Calu3 (cell line): ENCODE measurements around the gene EFCAB11. TPM values are rescaled to one million over a fixed set of nuclear protein-coding genes. Genes with fewer than 3 reads are reported as not detected.

ENCODE experiments used
- BruUV-seq: library from RNA; stranded (reverse); fragments of 400-500 nt; replicated peaks from 2 replicates; lab custom pipeline; 2021; lab: Mats Ljungman, UMichigan
- CTCF ChIA-PET: fragments of 300-600 bp; sonication (Branson Sonifier 250); formaldehyde crosslinking; loops from one replicate; lab custom pipeline; 2022; ENCODE audit warnings: antibody characterized with exemption; lab: Charles Lee
- DNase-seq: peaks from one replicate; pipeline ENCODE4 v3.0.0; 2022
- H3K27ac Mint-ChIP-seq: one replicate; pipeline ENCODE4 v1.8.0; 2022; ENCODE audit warnings: mixed read lengths; ENCODE audit not compliant: unreplicated experiment
- H3K27me3 Mint-ChIP-seq: one replicate; pipeline ENCODE4 v1.8.0; 2022; ENCODE audit warnings: mixed read lengths; ENCODE audit not compliant: unreplicated experiment
- H3K36me3 Mint-ChIP-seq: one replicate; pipeline ENCODE4 v1.8.0; 2022; ENCODE audit warnings: mild to moderate bottlenecking, moderate library complexity, mixed read lengths; ENCODE audit not compliant: insufficient read depth, unreplicated experiment
- H3K4me1 Mint-ChIP-seq: one replicate; pipeline ENCODE4 v1.8.0; 2022; ENCODE audit warnings: mild to moderate bottlenecking, low read depth, mixed read lengths; ENCODE audit not compliant: unreplicated experiment
- H3K4me3 Mint-ChIP-seq: one replicate; pipeline ENCODE4 v1.8.0; 2022; ENCODE audit warnings: mild to moderate bottlenecking, low read depth, moderate library complexity, mixed read lengths; ENCODE audit not compliant: unreplicated experiment
- H3K9me3 Mint-ChIP-seq: one replicate; pipeline ENCODE4 v1.8.0; 2022; ENCODE audit warnings: low read depth, mixed read lengths; ENCODE audit not compliant: unreplicated experiment
- intact Hi-C: fragments of 100-400 bp; cut with micrococcal nuclease; formaldehyde crosslinking; loops from one replicate; pipeline ENCODE4 v1.10.0; 2022; ENCODE audit not compliant: unreplicated experiment
- total RNA-seq: library from RNA; stranded (reverse); gene quantifications from 2 replicates; pipeline ENCODE4 v1.2.3, GENCODE V29; 2022
- TF ChIP-seq, protein P1 (sequence below): fragments of 200-600 bp; IDR thresholded peaks from one replicate; pipeline ENCODE4 v1.8.0; 2022; ENCODE audit warnings: antibody characterized with exemption; ENCODE audit not compliant: unreplicated experiment

EFCAB11 gene
- total RNA-seq, 1 experiment from 2014 or later = 29.4 TPM

DNA sequence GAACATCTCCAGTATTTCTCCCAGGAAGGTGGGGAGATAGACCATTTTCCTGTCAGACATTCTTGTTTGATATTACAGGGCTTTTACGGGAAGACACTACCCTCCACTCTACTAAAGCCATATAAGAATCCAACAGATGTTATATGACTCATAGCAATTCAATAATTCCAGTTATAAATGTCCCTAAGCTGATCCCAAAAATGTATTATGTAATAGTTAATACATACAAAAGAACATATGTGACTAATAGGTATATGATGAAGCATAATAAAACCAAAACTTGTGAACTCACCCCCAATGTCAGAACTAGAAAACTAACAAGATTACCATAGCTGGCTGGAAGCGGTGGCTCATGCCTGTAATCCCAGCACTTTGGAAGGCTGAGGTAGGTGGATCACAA is 84.2 kb downstream of the EFCAB11 start:
- no TSS peak for BruUV-seq
- H3K27me3 Mint-ChIP-seq = no peaks in the 10 kb centered on the region
- H3K9me3 Mint-ChIP-seq = peaks cover 2% of the 10 kb centered on the region
- intact Hi-C loops = no loop called here
- CTCF ChIA-PET = interaction anchor here (0.5 kb wide), 1 partner anchor 896 kb away, joined by 3 read pairs; no protein-coding TSS in a partner anchor
- H3K27ac Mint-ChIP-seq = no peak overlapping the region
- TF ChIP-seq, protein P1, sequence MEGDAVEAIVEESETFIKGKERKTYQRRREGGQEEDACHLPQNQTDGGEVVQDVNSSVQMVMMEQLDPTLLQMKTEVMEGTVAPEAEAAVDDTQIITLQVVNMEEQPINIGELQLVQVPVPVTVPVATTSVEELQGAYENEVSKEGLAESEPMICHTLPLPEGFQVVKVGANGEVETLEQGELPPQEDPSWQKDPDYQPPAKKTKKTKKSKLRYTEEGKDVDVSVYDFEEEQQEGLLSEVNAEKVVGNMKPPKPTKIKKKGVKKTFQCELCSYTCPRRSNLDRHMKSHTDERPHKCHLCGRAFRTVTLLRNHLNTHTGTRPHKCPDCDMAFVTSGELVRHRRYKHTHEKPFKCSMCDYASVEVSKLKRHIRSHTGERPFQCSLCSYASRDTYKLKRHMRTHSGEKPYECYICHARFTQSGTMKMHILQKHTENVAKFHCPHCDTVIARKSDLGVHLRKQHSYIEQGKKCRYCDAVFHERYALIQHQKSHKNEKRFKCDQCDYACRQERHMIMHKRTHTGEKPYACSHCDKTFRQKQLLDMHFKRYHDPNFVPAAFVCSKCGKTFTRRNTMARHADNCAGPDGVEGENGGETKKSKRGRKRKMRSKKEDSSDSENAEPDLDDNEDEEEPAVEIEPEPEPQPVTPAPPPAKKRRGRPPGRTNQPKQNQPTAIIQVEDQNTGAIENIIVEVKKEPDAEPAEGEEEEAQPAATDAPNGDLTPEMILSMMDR = no peak
- no peaks in the 10 kb centered on the region for H3K36me3 Mint-ChIP-seq
- no peak for DNase-seq
- no peaks in the 10 kb centered on the region for H3K4me1 Mint-ChIP-seq
- no peak overlapping the region for H3K4me3 Mint-ChIP-seq

DNA sequence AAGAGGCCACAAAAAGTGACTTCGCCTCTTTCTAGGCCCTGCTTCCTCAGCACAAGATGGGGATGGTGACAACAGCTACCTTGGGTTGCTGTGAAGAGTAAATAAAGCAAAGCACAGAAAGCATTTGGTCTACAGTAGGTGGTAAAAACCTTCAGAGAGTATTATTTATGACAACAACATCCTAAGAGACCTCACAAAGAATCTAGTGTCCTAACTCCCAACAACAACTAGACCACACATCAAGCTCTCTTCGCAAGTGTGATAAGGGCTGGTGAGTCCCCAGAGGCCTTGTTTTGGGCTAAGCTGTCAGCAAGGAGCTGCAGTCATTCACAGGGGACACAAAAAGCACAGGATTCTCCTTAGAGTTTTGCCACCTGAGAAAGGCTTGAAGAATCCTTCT is 84.9 kb downstream of the EFCAB11 start:
- H3K36me3 Mint-ChIP-seq = no peaks in the 10 kb centered on the region
- H3K27me3 Mint-ChIP-seq = no peaks in the 10 kb centered on the region
- DNase-seq = no peak
- intact Hi-C loops = no loop called here
- BruUV-seq = no TSS peak
- H3K27ac Mint-ChIP-seq = no peak overlapping the region
- TF ChIP-seq, protein P1 = no peak
- no peaks in the 10 kb centered on the region for H3K9me3 Mint-ChIP-seq
- no peak overlapping the region for H3K4me3 Mint-ChIP-seq
- CTCF ChIA-PET = interaction anchor here (0.5 kb wide), 1 partner anchor 897 kb away, joined by 3 read pairs; no protein-coding TSS in a partner anchor
- H3K4me1 Mint-ChIP-seq = no peaks in the 10 kb centered on the region

DNA sequence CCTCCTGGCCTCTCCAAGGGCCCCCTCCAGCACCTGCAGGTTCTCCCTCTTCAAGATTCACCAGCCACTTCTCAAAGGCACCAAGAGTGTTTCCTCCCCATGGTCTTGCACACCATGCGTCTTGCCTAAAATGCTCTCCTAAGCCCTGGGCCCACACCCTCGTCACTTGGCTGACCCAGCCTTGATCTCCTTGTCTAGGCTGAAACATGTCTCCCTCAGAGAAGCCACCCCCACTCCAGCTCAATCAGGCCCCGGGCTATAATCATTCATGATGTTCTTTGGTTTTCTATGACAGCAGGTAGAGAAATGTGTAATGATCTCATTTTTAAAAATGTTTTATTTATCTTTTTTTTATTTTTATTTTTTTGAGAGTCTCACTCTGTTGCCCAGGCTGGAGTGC is 88.1 kb downstream of the EFCAB11 start:
- H3K4me3 Mint-ChIP-seq = no peak overlapping the region
- H3K27ac Mint-ChIP-seq = no peak overlapping the region
- intact Hi-C loops = no loop called here
- H3K36me3 Mint-ChIP-seq = no peaks in the 10 kb centered on the region
- no peaks in the 10 kb centered on the region for H3K9me3 Mint-ChIP-seq
- no peaks in the 10 kb centered on the region for H3K4me1 Mint-ChIP-seq
- no TSS peak for BruUV-seq
- no peak for DNase-seq
- TF ChIP-seq, protein P1 = no peak
- CTCF ChIA-PET = no interaction called here
- H3K27me3 Mint-ChIP-seq = no peaks in the 10 kb centered on the region

DNA sequence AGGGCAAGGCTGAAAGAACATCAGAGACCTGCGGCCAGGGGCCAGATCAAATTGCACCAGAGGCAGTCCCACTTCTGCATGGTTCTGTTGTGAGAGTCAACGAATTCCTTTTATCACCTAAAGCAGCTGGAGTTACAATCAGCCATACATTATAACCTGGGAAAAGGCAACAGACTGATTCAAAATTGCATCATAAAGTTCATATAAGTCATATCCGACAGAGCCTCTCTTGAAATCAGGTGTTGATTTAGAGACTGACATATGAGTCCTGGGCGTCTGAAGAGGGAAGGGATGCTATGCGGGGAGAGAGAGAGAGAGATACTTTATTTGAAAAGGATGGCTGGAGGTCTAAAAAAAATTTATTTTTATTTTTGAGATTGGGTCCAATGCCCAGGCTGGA is 89.4 kb downstream of the EFCAB11 start:
- BruUV-seq = no TSS peak
- TF ChIP-seq, protein P1 = no peak
- Mint-ChIP-seq H3K9me3 (peaks cover 3% of the 10 kb centered on the region), H3K27ac (no peak overlapping the region), H3K4me1 (no peaks in the 10 kb centered on the region), H3K27me3 (no peaks in the 10 kb centered on the region), H3K36me3 (no peaks in the 10 kb centered on the region), H3K4me3 (no peak overlapping the region)
- no peak for DNase-seq
- CTCF ChIA-PET = no interaction called here
- intact Hi-C loops = no loop called here
